MCF 10A (cell line): ENCODE measurements around the gene MYRIP. TPM values are rescaled to one million over a fixed set of nuclear protein-coding genes. Genes with fewer than 3 reads are reported as not detected.

Experiments used
- BruUV-seq: library from RNA; stranded (reverse); fragments of 400-500 nt; replicated peaks from 2 replicates; lab custom pipeline; 2021; lab: Mats Ljungman, UMichigan
- CTCF ChIA-PET: fragments of 300-600 bp; sonication (Branson Sonifier 250); formaldehyde crosslinking; extraction: SDS; loops from one replicate; lab custom pipeline; 2021; ENCODE audit warnings: antibody characterized with exemption, inconsistent platforms; lab: Yijun Ruan, JAX
- POLR2A ChIA-PET: fragments of 300-600, 350-650 bp; sonication (Branson Sonifier 250); formaldehyde crosslinking; extraction: SDS; loops from one replicate; lab custom pipeline; 2020; ENCODE audit warnings: antibody characterized with exemption, inconsistent platforms; lab: Yijun Ruan, JAX
- DNase-seq: peaks from one replicate; pipeline ENCODE4 v3.0.0-alpha.2; 2018; ENCODE audit not compliant: unreplicated experiment
- H3K27ac Mint-ChIP-seq: one replicate; pipeline ENCODE4 v1.8.0; 2022; ENCODE audit warnings: mild to moderate bottlenecking, low read depth, mixed read lengths; ENCODE audit not compliant: unreplicated experiment
- H3K27me3 Mint-ChIP-seq: one replicate; pipeline ENCODE4 v1.8.0; 2022; ENCODE audit warnings: mixed read lengths; ENCODE audit not compliant: insufficient read depth, unreplicated experiment
- H3K36me3 Mint-ChIP-seq: one replicate; pipeline ENCODE4 v1.8.0; 2022; ENCODE audit warnings: mild to moderate bottlenecking, moderate library complexity, mixed read lengths; ENCODE audit not compliant: insufficient read depth, unreplicated experiment
- H3K4me1 Mint-ChIP-seq: one replicate; pipeline ENCODE4 v1.8.0; 2022; ENCODE audit warnings: mixed read lengths; ENCODE audit not compliant: insufficient read depth, unreplicated experiment
- H3K4me3 Mint-ChIP-seq: one replicate; pipeline ENCODE4 v1.8.0; 2022; ENCODE audit warnings: mild to moderate bottlenecking, moderate library complexity, mixed read lengths; ENCODE audit not compliant: unreplicated experiment
- H3K9me3 Mint-ChIP-seq: one replicate; pipeline ENCODE4 v1.8.0; 2022; ENCODE audit warnings: mixed read lengths; ENCODE audit not compliant: unreplicated experiment
- intact Hi-C: fragments of 100-400 bp; cut with micrococcal nuclease; formaldehyde crosslinking; loops from 2 replicates; pipeline ENCODE4 v1.14.1; 2022
- total RNA-seq: library from RNA; stranded (reverse); gene quantifications from 2 replicates; pipeline ENCODE4 v1.2.3, GENCODE V29; 2022
- TF ChIP-seq, protein P1 (sequence below): fragments of 200-600 bp; IDR thresholded peaks from one replicate; pipeline ENCODE4 v1.8.0; 2022; ENCODE audit warnings: antibody characterized with exemption, mild to moderate bottlenecking; ENCODE audit not compliant: unreplicated experiment

Gene MYRIP
- total RNA-seq, 1 experiment from 2014 or later: 0.19 TPM

DNA sequence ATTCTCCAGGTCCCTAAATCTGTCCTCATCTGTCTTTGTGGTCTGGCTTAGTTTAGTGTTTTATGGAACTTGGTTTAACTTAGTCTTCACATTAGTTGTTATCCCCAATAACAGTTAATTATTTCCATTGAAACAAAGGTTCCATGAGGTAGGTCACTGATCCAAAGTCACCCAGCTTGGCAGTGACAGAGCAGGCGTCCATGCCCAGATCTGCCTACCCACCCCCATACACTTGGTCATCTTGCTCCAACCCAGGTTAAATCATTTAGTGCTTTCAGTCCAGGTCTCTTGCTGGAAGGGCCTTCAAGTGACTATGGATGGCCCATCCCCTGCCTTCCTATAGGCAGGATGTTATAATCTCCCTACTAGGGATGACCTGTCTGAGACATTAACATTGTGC, 127.4 kb downstream of the MYRIP start:
- TF ChIP-seq, protein P1, sequence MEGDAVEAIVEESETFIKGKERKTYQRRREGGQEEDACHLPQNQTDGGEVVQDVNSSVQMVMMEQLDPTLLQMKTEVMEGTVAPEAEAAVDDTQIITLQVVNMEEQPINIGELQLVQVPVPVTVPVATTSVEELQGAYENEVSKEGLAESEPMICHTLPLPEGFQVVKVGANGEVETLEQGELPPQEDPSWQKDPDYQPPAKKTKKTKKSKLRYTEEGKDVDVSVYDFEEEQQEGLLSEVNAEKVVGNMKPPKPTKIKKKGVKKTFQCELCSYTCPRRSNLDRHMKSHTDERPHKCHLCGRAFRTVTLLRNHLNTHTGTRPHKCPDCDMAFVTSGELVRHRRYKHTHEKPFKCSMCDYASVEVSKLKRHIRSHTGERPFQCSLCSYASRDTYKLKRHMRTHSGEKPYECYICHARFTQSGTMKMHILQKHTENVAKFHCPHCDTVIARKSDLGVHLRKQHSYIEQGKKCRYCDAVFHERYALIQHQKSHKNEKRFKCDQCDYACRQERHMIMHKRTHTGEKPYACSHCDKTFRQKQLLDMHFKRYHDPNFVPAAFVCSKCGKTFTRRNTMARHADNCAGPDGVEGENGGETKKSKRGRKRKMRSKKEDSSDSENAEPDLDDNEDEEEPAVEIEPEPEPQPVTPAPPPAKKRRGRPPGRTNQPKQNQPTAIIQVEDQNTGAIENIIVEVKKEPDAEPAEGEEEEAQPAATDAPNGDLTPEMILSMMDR: no peak
- Mint-ChIP-seq H3K36me3 (no peaks in the 10 kb centered on the region), H3K4me1 (no peaks in the 10 kb centered on the region), H3K4me3 (no peak overlapping the region), H3K9me3 (no peaks in the 10 kb centered on the region), H3K27ac (no peak overlapping the region), H3K27me3 (no peaks in the 10 kb centered on the region)
- intact Hi-C loops: no loop called here
- ChIA-PET CTCF (no interaction called here), POLR2A (interaction anchor here (1.1 kb wide), 1 partner anchor 9 kb away, joined by 3 read pairs; no protein-coding TSS in a partner anchor)
- no TSS peak for BruUV-seq
- no peak for DNase-seq

DNA sequence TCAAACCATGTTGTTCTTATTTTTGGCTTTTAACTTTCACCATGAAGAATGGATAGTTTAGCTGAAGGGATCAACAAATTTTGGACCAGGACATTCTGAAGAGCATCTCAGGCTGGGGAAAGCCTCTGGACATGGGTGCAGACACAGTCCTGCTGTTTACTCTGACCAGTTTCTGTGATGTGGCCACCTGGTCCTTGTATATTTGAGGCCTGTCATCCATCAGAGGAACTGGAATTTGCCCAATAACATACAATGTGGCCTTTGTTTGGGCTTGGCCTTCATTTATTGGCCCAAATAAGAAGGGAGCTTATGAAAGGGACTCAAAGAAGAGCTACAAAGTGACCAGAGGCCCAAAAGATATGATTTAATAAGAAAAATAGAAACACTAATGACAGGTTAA, 127.9 kb downstream of the MYRIP start:
- Mint-ChIP-seq H3K27me3 (no peaks in the 10 kb centered on the region), H3K4me1 (no peaks in the 10 kb centered on the region), H3K9me3 (no peaks in the 10 kb centered on the region), H3K4me3 (no peak overlapping the region), H3K27ac (no peak overlapping the region), H3K36me3 (no peaks in the 10 kb centered on the region)
- no peak for DNase-seq
- CTCF ChIA-PET: interaction anchor here (0.6 kb wide), 1 partner anchor 73 kb away, joined by 3 read pairs; no protein-coding TSS in a partner anchor
- intact Hi-C loops: no loop called here
- TF ChIP-seq, protein P1: no peak
- POLR2A ChIA-PET: interaction anchor here (1.1 kb wide), 1 partner anchor 10 kb away, joined by 3 read pairs; no protein-coding TSS in a partner anchor
- no TSS peak for BruUV-seq

DNA sequence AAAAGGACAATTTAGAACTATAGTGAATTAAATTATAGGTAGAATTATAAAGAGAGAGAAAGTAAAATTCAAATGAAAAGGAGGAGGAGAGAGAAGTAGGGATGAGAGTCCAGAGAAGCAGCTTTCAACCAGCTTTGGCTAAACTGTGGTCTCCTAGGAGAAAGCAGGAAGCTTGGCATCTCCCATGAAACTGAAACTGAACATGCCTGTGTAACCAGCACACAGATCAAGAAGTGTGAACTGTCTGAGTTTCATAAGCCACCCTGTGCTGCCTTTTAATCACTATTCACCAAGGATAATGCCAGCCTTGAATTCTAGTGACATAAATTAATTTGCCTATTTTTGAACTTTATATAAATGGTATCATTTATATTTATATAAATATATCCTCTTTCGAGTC, 128.5 kb downstream of the MYRIP start:
- POLR2A ChIA-PET: no interaction called here
- no peaks in the 10 kb centered on the region for H3K9me3 Mint-ChIP-seq

DNA sequence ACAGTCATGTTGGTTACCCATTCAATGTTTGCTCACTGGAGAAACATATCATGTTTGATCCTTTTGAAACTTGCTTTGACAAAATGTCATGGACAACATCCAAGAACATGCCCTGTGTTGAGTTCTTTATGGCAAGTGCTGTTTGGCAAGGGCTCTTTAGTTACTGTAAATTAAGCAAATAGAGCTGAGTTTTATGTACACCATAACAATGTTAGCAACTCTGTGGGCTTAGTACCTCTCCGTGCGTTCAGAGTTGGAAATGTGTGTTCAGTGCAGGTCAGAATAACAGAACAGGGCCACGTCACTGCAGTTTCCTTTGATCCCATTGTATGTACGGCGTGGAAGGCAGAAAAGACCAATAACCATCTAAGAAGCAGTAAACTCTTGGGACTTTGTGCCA, 132.5 kb downstream of the MYRIP start:
- H3K36me3 Mint-ChIP-seq: no peaks in the 10 kb centered on the region
- no peaks in the 10 kb centered on the region for H3K4me1 Mint-ChIP-seq
- H3K4me3 Mint-ChIP-seq: no peak overlapping the region
- H3K27me3 Mint-ChIP-seq: no peaks in the 10 kb centered on the region
- CTCF ChIA-PET: no interaction called here
- no TSS peak for BruUV-seq
- POLR2A ChIA-PET: no interaction called here
- TF ChIP-seq, protein P1: no peak
- no peak for DNase-seq
- intact Hi-C loops: no loop called here
- no peaks in the 10 kb centered on the region for H3K9me3 Mint-ChIP-seq
- H3K27ac Mint-ChIP-seq: no peak overlapping the region

More for the DNA sequence above, 128.5 kb downstream of the MYRIP start:
- no peak for DNase-seq
- TF ChIP-seq, protein P1: no peak
- Mint-ChIP-seq H3K4me1 (no peaks in the 10 kb centered on the region), H3K27me3 (no peaks in the 10 kb centered on the region), H3K27ac (no peak overlapping the region), H3K36me3 (no peaks in the 10 kb centered on the region), H3K4me3 (no peak overlapping the region)
- BruUV-seq: no TSS peak
- CTCF ChIA-PET: interaction anchor here (0.6 kb wide), 1 partner anchor 72 kb away, joined by 3 read pairs; no protein-coding TSS in a partner anchor
- intact Hi-C loops: no loop called here
